SK-N-MC (cell line): ENCODE data around the gene SLC29A4.
A peak's percentile ranks its signal among the peaks of the same experiment; 100 is the strongest.
"Not testable (repeated sequence)": the region's sequence is repeated elsewhere in the genome, so short reads cannot be mapped to it uniquely, and the experiment has no call there.

Experiments used
- DNase-seq: peaks from one replicate; pipeline ENCODE4 v3.0.0-alpha.2; 2011; ENCODE audit warnings: low read depth, low spot score
- H3K27ac ChIP-seq: fragments of 200-600 bp; sonication (generic); 2 replicates; pipeline ENCODE4 v1.5.1; 2016; ENCODE audit warnings: mixed run types
- H3K36me3 ChIP-seq: fragments of 200-600 bp; sonication (generic); 2 replicates; pipeline ENCODE4 v1.6.1; 2017; ENCODE audit warnings: antibody characterized with exemption, low read length, mixed read lengths; ENCODE audit not compliant: insufficient read depth
- H3K4me3 ChIP-seq: fragments of 200-600 bp; sonication (generic); 2 replicates; pipeline ENCODE4 v1.5.1; 2016
- H3K9ac ChIP-seq: fragments of 200-600 bp; sonication (generic); 2 replicates; pipeline ENCODE4 v1.8.0; 2017; ENCODE audit warnings: mixed run types, mixed read lengths; ENCODE audit not compliant: insufficient read length
- H3K9me3 ChIP-seq: fragments of 200-600 bp; sonication (generic); 2 replicates; pipeline ENCODE4 v1.6.1; 2017; ENCODE audit warnings: low read depth, mild to moderate bottlenecking, antibody characterized with exemption, low read length, moderate library complexity, mixed read lengths
- EZH2 ChIP-seq: fragments of 200-600 bp; sonication (generic); IDR thresholded peaks from one replicate; pipeline ENCODE4 v1.6.1; 2017; ENCODE audit warnings: antibody characterized with exemption
- FOXP2 ChIP-seq: optimal IDR thresholded peaks from 2 replicates; pipeline ENCODE3; 2011; ENCODE audit warnings: mild to moderate bottlenecking, moderate library complexity; ENCODE audit not compliant: insufficient read depth; ENCODE audit errors: extremely low read length, control extremely low read depth
- POLR2AphosphoS5 ChIP-seq: IDR thresholded peaks from 2 replicates; pipeline ENCODE4 v1.6.1; 2012; ENCODE audit warnings: mild to moderate bottlenecking, low read depth, low read length, borderline replicate concordance

Gene SLC29A4

DNA sequence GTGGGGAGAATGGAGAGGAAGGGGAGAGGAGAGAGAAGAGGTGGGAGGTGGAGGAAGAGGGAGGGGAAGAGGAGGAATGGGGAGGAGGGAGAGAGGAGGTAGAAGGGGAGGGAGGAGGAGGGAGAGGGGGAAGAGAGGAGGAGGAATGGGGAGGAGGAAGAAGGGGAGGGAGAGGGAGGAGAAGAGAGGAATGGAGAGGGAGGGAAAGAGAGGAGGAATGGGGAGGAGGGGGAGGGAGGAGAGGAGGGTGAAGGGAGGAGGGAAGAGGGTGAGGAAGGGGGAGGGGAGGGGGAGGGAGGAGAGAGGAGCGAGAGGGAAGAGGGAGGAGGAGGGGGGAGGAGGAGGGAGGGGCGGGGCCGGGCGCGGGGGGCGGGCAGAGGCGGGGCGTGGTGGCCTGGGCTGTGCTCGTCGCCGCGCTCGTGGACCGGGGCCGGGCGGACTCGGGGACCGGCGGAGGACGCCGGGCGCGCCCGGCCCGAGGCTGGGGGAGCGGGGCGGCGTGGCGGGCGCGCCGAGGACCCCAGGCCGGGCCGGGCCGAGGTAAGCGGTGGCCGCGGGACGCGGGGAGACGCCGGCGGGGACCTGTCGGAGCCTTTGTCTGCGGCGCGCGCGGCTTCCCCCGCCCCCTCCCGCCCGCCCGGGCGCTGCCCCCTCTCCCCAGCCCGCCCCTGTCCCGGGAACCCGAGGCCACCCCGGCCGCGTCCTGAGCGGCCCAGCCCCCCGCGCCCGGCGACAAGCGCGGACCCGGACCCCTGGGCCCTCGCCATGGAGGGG, at the start of gene SLC29A4:
TSS of gene SLC29A4 (plus strand) at position 401 of the 774 bp plus-strand sequence. CDS start 4,874 bp downstream, outside the sequence.
- H3K27ac ChIP-seq: no peak within 1 kb of the TSS
- no peaks in the 10 kb centered on the region for H3K9me3 ChIP-seq
- TF ChIP-seq FOXP2 (no peak), EZH2 (no peak), POLR2AphosphoS5 (no peak)
- no peaks in the 10 kb centered on the region for H3K36me3 ChIP-seq
- no peak for DNase-seq
- H3K9ac ChIP-seq: peak within 1 kb of the TSS; percentile 54
- peak within 1 kb of the TSS; percentile 79 for H3K4me3 ChIP-seq

- DNase-seq: no peak
- Histone ChIP-seq H3K27ac (no peak overlapping the region), H3K9ac (no peak overlapping the region), H3K4me3 (no peak overlapping the region), H3K36me3 (peaks cover 13% of the 10 kb centered on the region), H3K9me3 (no peaks in the 10 kb centered on the region)
- TF ChIP-seq FOXP2 (no peak), POLR2AphosphoS5 (no peak), EZH2 (no peak)
Measured at GRCh38 chr7:5234852-5235831, 47.6 kb upstream of the SLC29A4 start.

DNA sequence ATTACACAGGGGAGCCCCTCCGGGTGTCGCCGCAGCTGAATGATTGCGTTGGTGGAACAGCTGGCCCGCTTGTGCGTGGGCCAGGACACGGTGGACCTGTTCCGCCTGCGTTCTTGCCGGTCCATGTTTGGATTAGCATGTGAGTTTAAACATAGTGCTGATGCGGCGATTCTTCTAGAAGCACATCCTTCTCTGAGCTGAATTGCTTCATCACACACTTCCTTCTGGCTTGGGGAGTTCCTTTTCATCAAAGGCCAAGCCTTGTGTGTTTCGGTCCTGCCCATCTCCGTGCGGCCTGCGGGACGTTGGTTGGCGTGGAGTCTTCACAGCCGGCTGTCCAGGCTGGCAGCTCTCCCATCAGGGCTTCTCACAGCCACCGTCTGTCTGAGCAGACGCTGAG, 45.5 kb upstream of the SLC29A4 start:
- DNase-seq: no peak
- Histone ChIP-seq H3K9ac (no peak overlapping the region), H3K4me3 (no peak overlapping the region), H3K36me3 (no peaks in the 10 kb centered on the region; the same call in 1 of the 2 replicates), H3K9me3 (no peaks in the 10 kb centered on the region), H3K27ac (no peak overlapping the region)
- no peak for TF ChIP-seq POLR2AphosphoS5
- TF ChIP-seq FOXP2: no peak
- TF ChIP-seq EZH2: no peak

GRCh38 chr7:5238500-5238899, 44.2 kb upstream of the SLC29A4 start:
- no peak overlapping the region for H3K27ac ChIP-seq
- no peak for TF ChIP-seq POLR2AphosphoS5
- no peak for TF ChIP-seq EZH2
- no peak for TF ChIP-seq FOXP2
- no peaks in the 10 kb centered on the region for H3K36me3 ChIP-seq
- no peak for DNase-seq
- H3K9me3 ChIP-seq: no peaks in the 10 kb centered on the region
- H3K4me3 ChIP-seq: no peak overlapping the region
- H3K9ac ChIP-seq: no peak overlapping the region

DNA sequence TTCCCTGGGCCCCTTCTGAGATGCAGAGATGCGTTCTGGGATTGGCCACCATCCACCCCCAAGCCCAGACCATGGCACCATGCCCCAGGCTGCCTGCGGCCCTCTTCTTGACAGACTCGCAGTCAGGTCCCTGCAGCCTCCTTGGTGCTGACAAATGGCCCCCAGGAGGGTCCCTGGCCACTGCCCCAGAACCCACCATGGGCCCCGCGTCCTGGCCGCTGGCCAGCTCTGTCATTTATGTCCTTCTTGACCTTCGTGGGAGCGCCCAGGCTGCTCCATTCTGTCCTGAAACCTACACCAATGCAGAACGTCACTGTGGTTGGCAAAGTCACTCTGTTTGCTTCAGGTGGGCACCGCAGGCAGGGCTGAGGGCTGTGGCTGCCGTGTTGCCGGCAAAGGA, 39.5 kb upstream of the SLC29A4 start:
- no peak overlapping the region for H3K27ac ChIP-seq
- H3K36me3 ChIP-seq: no peaks in the 10 kb centered on the region

DNA sequence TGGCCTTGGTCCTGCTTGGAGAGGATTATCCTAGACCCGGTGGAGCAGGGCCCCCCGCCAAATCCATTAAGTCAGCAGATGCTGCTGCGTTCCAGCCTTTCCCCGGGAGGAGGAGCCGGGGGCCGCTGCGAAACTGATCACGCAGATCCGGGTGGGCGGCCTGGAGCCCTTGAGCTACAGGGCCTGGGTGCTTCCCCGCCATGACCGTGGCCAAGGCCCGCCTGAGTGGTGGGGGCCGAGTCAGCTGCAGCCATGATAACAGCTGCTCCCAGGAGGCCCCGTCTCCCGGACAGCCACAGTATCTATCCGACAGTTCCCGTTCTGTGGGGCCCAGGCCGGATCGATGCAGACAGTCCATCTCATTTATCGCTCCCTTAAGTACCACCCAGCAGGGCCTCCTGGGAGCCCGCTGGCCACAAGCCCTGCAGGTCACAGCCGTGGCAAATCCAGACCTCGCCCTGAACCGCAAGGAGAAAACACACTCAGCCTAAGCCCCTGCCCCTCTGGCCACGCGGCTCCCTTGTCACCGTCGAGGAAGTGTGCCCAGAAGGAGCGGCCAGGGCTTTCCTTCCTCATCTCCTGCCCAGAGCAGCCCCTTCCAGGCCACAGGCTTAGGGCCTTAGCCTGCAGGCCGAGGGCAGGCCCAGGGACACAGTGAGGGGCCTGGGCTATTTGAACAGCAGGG, 34.4 kb upstream of the SLC29A4 start:
- no peaks in the 10 kb centered on the region for H3K36me3 ChIP-seq
- H3K27ac ChIP-seq: no peak overlapping the region
- H3K9ac ChIP-seq: no peak overlapping the region
- H3K4me3 ChIP-seq: no peak overlapping the region
- no peak for DNase-seq
- TF ChIP-seq FOXP2 (no peak), EZH2 (no peak), POLR2AphosphoS5 (no peak)
- H3K9me3 ChIP-seq: no peaks in the 10 kb centered on the region

More for the DNA sequence above, 39.5 kb upstream of the SLC29A4 start:
- DNase-seq: no peak
- no peak overlapping the region for H3K9ac ChIP-seq
- TF ChIP-seq FOXP2: no peak
- no peak for TF ChIP-seq POLR2AphosphoS5
- TF ChIP-seq EZH2: no peak
- H3K4me3 ChIP-seq: no peak overlapping the region
- no peaks in the 10 kb centered on the region for H3K9me3 ChIP-seq

DNA sequence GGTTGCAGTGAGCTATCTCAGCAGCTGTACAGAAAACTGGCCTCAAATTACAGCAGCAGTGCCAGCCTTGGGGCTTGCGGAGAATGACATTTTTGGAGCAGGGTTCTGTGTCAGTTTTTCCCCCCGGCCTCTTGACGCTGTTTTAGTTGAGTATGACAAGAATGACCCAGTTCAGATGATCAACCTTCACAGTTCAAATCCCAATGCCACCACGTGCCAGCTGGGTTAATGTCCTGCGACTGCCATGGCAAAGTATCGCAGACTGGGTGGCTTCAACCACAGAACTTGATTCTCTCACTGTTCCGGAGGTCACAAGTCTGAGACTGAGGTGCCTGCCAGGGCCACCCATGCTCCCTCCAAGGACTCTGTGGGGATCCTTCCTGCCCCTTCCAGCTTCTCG, 32.0 kb upstream of the SLC29A4 start:
- H3K4me3 ChIP-seq, H3K9me3 ChIP-seq, H3K36me3 ChIP-seq, H3K27ac ChIP-seq, H3K9ac ChIP-seq, DNase-seq: not testable (repeated sequence)

DNA sequence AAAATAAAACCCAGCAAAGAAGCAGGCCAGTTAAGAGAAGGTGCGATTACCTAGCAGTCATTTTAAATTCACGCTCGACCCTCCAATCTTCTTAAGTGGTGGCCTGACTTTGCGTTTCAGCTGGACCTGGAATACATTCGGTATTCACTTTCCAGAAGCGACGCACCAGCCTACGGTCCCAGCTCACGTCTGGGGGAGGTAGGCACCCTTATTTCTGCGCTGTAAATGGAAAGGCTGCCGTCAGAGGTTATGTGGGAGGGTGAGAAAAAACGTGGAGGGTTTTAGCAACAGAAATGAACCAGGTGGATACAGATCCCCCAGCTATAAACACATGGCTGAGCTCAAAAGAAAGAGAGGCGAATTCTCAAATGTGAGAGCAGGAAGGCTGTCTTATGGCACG, 29.2 kb upstream of the SLC29A4 start:
- not testable (repeated sequence) for H3K36me3 ChIP-seq, H3K9me3 ChIP-seq, H3K27ac ChIP-seq, H3K9ac ChIP-seq, H3K4me3 ChIP-seq, DNase-seq

DNA sequence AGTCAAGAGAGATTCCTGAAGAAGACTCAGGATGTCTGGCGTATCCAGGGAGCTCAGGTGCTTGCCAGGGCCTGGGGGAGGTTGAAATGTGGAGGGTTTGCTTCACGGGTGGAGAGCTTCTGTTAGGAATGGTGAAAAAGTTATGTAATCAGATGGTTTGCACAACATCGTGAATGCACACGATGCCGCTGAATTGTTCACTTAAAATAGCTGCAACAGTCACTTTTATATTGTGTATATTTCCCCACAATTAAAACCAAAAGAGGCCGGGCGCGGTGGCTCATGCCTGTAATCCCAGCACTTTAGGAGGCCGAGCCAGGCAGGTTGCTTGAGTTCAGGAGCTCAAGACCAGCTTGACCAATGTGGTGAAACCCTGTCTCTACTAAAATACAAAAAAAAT, 28.4 kb upstream of the SLC29A4 start:
- H3K9ac ChIP-seq, H3K4me3 ChIP-seq, DNase-seq, H3K9me3 ChIP-seq, H3K36me3 ChIP-seq, H3K27ac ChIP-seq: not testable (repeated sequence)
